ENCODE measurements around the gene STAB2.

Gene STAB2

GRCh38 chr12:103686026-103686425 lies 99.0 kb downstream of the STAB2 start:
- no peak for TF ChIP-seq CTCF (IDR thresholded peaks at IDR 0.05)

GRCh38 chr12:103687253-103687652 lies 100.2 kb downstream of the STAB2 start:
- TF ChIP-seq CTCF (IDR thresholded peaks at IDR 0.05) = no peak

DNA sequence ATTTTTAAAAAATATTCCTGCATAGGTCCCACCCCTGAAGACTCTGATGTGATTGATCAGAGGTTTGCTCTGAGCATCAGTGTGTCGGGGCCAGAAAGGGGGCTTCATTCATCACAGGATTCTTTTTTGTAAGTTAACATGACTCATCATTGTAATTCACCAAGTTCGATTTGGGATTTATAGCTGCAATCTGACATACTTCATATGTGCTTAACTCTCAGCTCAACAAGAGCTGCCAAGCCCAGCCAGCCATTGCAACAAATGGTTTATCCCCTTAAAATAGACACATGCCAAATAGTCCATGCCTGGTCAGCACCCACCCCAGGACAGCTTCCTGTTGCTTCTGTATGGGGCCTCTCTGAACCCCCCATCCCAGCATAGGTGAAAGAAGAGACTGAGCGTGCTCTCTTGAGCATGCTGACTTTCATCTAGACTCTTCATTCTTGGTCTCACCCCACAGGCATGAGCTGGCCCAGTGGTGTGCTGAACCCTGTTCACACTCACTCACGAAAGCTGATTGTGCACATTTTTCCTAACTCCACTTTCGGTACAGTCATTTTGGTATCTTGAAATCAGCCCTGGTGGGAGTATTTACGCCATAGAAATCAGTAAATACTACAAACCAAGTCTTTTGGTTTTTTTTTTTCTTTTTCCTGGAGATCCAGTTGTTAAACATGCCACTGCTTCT lies 101.4 kb downstream of the STAB2 start:
- TF ChIP-seq CTCF (IDR thresholded peaks at IDR 0.05) = no peak

DNA sequence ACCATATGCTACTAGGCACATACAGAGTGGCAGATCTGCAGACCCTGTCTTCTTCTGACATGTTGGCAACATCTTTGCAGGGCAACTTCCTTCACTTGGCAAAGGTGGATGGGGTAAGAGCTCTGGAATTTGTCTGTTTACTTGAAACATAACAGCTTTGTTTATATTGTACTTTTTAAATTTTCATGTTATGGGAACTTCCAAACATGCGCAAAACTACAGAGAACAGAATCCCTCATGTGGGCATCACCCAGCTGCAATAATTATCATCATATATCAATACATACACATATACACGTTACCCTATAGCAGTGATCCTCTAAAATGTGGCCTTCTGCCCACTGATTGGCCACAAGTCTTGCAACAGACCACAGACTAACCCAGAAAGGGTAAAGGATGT lies 103.4 kb downstream of the STAB2 start:
- TF ChIP-seq CTCF (IDR thresholded peaks at IDR 0.05) = no peak

DNA sequence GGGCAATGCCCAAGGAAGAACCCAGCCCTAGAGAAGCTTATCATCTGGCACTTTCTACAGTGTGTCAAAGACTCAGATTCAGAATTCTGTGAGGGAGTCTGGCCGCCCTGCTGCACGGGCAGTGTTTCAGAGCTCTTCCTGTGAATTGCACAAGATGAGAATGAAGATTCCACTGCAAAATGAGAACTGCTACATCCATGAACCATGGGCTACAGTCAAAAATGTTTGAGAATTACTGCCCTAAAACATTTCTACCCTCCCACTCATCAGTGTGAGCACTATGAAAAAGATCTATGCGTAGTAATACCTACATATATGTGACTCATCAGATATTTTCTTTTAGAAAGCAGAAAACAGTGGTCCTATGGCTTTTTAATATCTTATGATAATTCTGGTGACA lies 104.0 kb downstream of the STAB2 start:
- no peak for TF ChIP-seq CTCF (IDR thresholded peaks at IDR 0.05)

DNA sequence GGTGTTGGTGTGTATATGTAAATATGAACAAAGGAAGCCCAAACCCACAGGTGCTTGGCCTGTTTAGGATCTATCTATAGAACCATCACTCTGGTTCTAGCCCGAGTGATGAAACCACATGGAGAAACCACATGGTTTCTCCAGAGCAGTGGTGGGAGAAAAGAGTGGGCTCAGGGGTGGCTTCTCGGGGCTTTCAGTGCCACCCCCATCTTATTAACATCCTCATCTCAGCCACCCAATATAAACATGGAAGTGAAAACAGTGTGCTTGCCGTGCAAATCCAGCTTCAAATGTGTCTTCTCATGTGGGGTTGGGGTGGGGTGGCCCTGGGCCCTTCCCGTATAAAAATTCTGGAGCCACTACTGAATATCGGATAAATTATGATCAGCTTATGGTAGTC lies 109.0 kb downstream of the STAB2 start:
- TF ChIP-seq CTCF (IDR thresholded peaks at IDR 0.05) = no peak

GRCh38 chr12:103697971-103698751 lies 111.1 kb downstream of the STAB2 start:
- TF ChIP-seq CTCF (IDR thresholded peaks at IDR 0.05) = no peak

Data from LNCAP (cell line).